HepG2 (cell line): ENCODE results near the gene MCAM. TPM values are rescaled to one million over a fixed set of nuclear protein-coding genes. Genes with fewer than 3 reads are reported as not detected.
A peak's percentile ranks its signal among the peaks of the same experiment; 100 is the strongest.

Experiments used
- ARID2 ChIP-seq: sonication (generic); formaldehyde crosslinking; IDR thresholded peaks from 2 replicates; pipeline ENCODE4 v1.8.1; 2022; ENCODE audit warnings: mild to moderate bottlenecking, missing genetic modification reagents, borderline replicate concordance
- ASH2L ChIP-seq: fragments of 300-600, 200-600 bp; sonication (generic); IDR thresholded peaks from 2 replicates; pipeline ENCODE4 v1.7.0; 2017; ENCODE audit warnings: low read depth, mild to moderate bottlenecking, moderate library complexity, mixed read lengths, low read length; ENCODE audit not compliant: insufficient read length
- CSRNP1 ChIP-seq: sonication (generic); formaldehyde crosslinking; IDR thresholded peaks from 2 replicates; pipeline ENCODE4 v1.8.1; 2023; ENCODE audit warnings: mild to moderate bottlenecking, missing genetic modification reagents
- E2F5 ChIP-seq: sonication (generic); formaldehyde crosslinking; conservative IDR thresholded peaks from 2 replicates; pipeline ENCODE4 v1.4.0; 2020; ENCODE audit warnings: missing genetic modification reagents
- FOXC1 ChIP-seq: sonication (generic); formaldehyde crosslinking; IDR thresholded peaks from 2 replicates; pipeline ENCODE4 v1.8.0; 2022; ENCODE audit warnings: mild to moderate bottlenecking, missing genetic modification reagents, borderline replicate concordance
- HDAC2 ChIP-seq: sonication (generic); formaldehyde crosslinking; IDR thresholded peaks from 2 replicates; pipeline ENCODE4 v1.4.0; 2020; ENCODE audit warnings: missing genetic modification reagents
- NR3C1 ChIP-seq: sonication (generic); formaldehyde crosslinking; IDR thresholded peaks from 2 replicates; pipeline ENCODE4 v1.4.0; 2020; ENCODE audit warnings: missing genetic modification reagents
- RBAK ChIP-seq: sonication (generic); formaldehyde crosslinking; IDR thresholded peaks from 2 replicates; pipeline ENCODE4 v1.5.1; 2020; ENCODE audit warnings: mild to moderate bottlenecking, missing genetic modification reagents
- SAP130 ChIP-seq: IDR thresholded peaks from 2 replicates; pipeline ENCODE4 v1.6.1; 2016; ENCODE audit warnings: low read depth
- SNAPC2 ChIP-seq: sonication (generic); formaldehyde crosslinking; IDR thresholded peaks from 2 replicates; pipeline ENCODE4 v1.8.1; 2022; ENCODE audit warnings: mild to moderate bottlenecking, missing genetic modification reagents
- STAG1 ChIP-seq: sonication (generic); formaldehyde crosslinking; IDR thresholded peaks from 2 replicates; pipeline ENCODE4 v1.4.0; 2020; ENCODE audit warnings: missing genetic modification reagents
- THYN1 ChIP-seq: sonication (generic); formaldehyde crosslinking; IDR thresholded peaks from 2 replicates; pipeline ENCODE4 v1.8.1; 2023; ENCODE audit warnings: low read depth, mild to moderate bottlenecking, moderate library complexity, missing genetic modification reagents, borderline replicate concordance
- TP53 ChIP-seq: sonication (generic); formaldehyde crosslinking; conservative IDR thresholded peaks from 2 replicates; pipeline ENCODE4 v1.4.0; 2020; ENCODE audit warnings: missing genetic modification reagents
- XBP1 ChIP-seq: sonication (generic); formaldehyde crosslinking; IDR thresholded peaks from 2 replicates; pipeline ENCODE4 v1.5.0; 2020; ENCODE audit warnings: missing genetic modification reagents
- ZFP36 ChIP-seq: fragments of 150-350 bp; IDR thresholded peaks from 2 replicates; pipeline ENCODE4 v1.6.1; 2018; ENCODE audit warnings: borderline replicate concordance, low read length, low read depth; ENCODE audit not compliant: partially characterized antibody
- ZNF143 ChIP-seq: sonication (generic); formaldehyde crosslinking; IDR thresholded peaks from 2 replicates; pipeline ENCODE4 v1.4.0; 2020; ENCODE audit warnings: missing genetic modification reagents
- ZNF329 ChIP-seq: sonication (generic); formaldehyde crosslinking; IDR thresholded peaks from 2 replicates; pipeline ENCODE4 v1.9.0; 2021; ENCODE audit warnings: low read depth, mild to moderate bottlenecking, missing genetic modification reagents
- ZNF564 ChIP-seq: sonication (generic); formaldehyde crosslinking; IDR thresholded peaks from 2 replicates; pipeline ENCODE4 v1.8.1; 2023; ENCODE audit warnings: mild to moderate bottlenecking, missing genetic modification reagents
- ZNF570 ChIP-seq: sonication (generic); formaldehyde crosslinking; IDR thresholded peaks from 2 replicates; pipeline ENCODE4 v1.4.0; 2020; ENCODE audit warnings: mild to moderate bottlenecking, missing genetic modification reagents, borderline replicate concordance
- ZNF574 ChIP-seq: sonication (generic); formaldehyde crosslinking; IDR thresholded peaks from 2 replicates; pipeline ENCODE4 v1.4.0; 2020; ENCODE audit warnings: missing genetic modification reagents
- ZNF713 ChIP-seq: sonication (generic); formaldehyde crosslinking; IDR thresholded peaks from 2 replicates; pipeline ENCODE4 v1.4.0; 2020; ENCODE audit warnings: mild to moderate bottlenecking, missing genetic modification reagents
- polyA plus RNA-seq, 8 experiments: library from polyadenylated mRNA; depleted of rRNA in 3 of 8; stranded (reverse) in 7 of 8; unstranded in 1 of 8; fragments of >200 nt; fragmentation: Illumina TruSeq in 4 of 8; extraction: Trizol in 4 of 8; gene quantifications; 2 replicates each; pipeline versions ENCODE4 v1.2.1 to v1.2.3, GENCODE V29; 2011 to 2016; ENCODE audit warnings: low read depth in 4 of 8, missing spikeins in 1 of 8, mixed read lengths in 1 of 8; ENCODE audit not compliant: insufficient read depth in 1 of 8
- total RNA-seq, 5 experiments: library from RNA; depleted of rRNA; stranded (reverse); fragments of >200 nt; fragmentation: Illumina TruSeq; extraction: Trizol; gene quantifications; 2 replicates each; pipeline ENCODE4 v1.2.3, GENCODE V29; 2016; ENCODE audit warnings: low read depth in 1 of 5
- TF ChIP-seq, protein P1 (sequence below): sonication (generic); formaldehyde crosslinking; IDR thresholded peaks from 2 replicates; pipeline ENCODE4 v1.5.0; 2020; ENCODE audit warnings: mild to moderate bottlenecking, missing genetic modification reagents, borderline replicate concordance

The MCAM gene
- total and polyA plus RNA-seq, 2 of the 13 experiments (the other 11 are each of a cell fraction or from before 2014, with no cell fraction given): 12.1 to 15.2 TPM

DNA sequence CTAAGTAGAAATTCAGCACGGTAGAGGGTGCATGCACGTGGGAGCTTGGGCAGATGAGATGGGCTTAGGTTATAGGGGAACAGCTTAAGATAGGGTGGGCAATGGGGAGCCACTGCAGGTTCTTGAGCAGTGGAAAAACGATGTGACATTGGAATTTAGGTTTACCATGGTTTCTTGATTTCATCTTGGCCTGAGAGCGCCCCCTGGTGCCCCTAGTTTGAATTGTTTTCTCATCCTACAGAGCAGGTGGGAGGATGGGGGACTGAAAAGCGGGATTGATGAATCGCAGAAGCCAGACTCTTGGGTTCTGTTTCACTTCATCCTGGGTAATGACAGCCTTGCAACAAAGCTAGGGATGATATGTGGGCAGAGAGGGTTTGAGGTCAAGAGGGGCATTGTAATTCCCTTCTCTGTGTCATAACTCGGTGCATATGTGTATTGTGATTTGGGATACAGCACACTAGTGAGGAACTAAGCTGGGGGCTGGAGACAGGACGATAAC is 6.7 kb upstream of the MCAM start (continued):
- TF ChIP-seq ZNF570 (CRISPR knock-in tag) (no peak), XBP1 (CRISPR knock-in tag) (no peak), CSRNP1 (no peak), TP53 (CRISPR knock-in tag) (no peak), ZNF713 (no peak), E2F5 (CRISPR knock-in tag) (no peak), RBAK (CRISPR knock-in tag) (no peak), ZNF574 (CRISPR knock-in tag) (no peak), ASH2L (peak; percentile 25), ZFP36 (peak; percentile 83), FOXC1 (CRISPR knock-in tag) (no peak), ZNF143 (CRISPR knock-in tag) (no peak), SAP130 (CRISPR knock-in tag) (no peak), HDAC2 (CRISPR knock-in tag) (peak; percentile 39; the same call in 1 of the 2 replicates), ZNF564 (CRISPR knock-in tag) (no peak), STAG1 (CRISPR knock-in tag) (peak; percentile 52), THYN1 (CRISPR knock-in tag) (no peak), NR3C1 (no peak), ARID2 (CRISPR knock-in tag) (no peak), ZNF329 (CRISPR knock-in tag) (no peak), SNAPC2 (CRISPR knock-in tag) (no peak)
- TF ChIP-seq, protein P1, sequence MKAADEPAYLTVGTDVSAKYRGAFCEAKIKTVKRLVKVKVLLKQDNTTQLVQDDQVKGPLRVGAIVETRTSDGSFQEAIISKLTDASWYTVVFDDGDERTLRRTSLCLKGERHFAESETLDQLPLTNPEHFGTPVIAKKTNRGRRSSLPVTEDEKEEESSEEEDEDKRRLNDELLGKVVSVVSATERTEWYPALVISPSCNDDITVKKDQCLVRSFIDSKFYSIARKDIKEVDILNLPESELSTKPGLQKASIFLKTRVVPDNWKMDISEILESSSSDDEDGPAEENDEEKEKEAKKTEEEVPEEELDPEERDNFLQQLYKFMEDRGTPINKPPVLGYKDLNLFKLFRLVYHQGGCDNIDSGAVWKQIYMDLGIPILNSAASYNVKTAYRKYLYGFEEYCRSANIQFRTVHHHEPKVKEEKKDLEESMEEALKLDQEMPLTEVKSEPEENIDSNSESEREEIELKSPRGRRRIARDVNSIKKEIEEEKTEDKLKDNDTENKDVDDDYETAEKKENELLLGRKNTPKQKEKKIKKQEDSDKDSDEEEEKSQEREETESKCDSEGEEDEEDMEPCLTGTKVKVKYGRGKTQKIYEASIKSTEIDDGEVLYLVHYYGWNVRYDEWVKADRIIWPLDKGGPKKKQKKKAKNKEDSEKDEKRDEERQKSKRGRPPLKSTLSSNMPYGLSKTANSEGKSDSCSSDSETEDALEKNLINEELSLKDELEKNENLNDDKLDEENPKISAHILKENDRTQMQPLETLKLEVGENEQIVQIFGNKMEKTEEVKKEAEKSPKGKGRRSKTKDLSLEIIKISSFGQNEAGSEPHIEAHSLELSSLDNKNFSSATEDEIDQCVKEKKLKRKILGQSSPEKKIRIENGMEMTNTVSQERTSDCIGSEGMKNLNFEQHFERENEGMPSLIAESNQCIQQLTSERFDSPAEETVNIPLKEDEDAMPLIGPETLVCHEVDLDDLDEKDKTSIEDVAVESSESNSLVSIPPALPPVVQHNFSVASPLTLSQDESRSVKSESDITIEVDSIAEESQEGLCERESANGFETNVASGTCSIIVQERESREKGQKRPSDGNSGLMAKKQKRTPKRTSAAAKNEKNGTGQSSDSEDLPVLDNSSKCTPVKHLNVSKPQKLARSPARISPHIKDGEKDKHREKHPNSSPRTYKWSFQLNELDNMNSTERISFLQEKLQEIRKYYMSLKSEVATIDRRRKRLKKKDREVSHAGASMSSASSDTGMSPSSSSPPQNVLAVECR (CRISPR knock-in tag): no peak
